Aorta (tissue), 5 donors: ENCODE measurements around the gene IGDCC3. TPM values are rescaled to one million over a fixed set of nuclear protein-coding genes. Genes with fewer than 3 reads are reported as not detected.
"Not testable (repeated sequence)": the region's sequence is repeated elsewhere in the genome, so short reads cannot be mapped to it uniquely, and the experiment has no call there.

ENCODE experiments used
- ATAC-seq: fragments of 200-7000 bp; cut with Tn5 transposase; one replicate; pipeline ENCODE4 v1.9.1; 2022; ENCODE audit warnings: moderate library complexity; ENCODE audit not compliant: low FRiP score
- DNase-seq, 2 donors: peaks; one replicate each; pipeline ENCODE4 v3.0.0-alpha.2; 2020
- H3K27ac ChIP-seq, 2 donors: one replicate each; pipeline ENCODE4 v1.5.1; 2013; ENCODE audit warnings: low read length in 2 of 2, mild to moderate bottlenecking in 2 of 2, moderate library complexity in 2 of 2, control low read depth in 1 of 2, inconsistent platforms in 1 of 2, low read depth in 1 of 2
- H3K27me3 ChIP-seq, 2 donors: one replicate each; pipeline ENCODE4 v1.6.1; 2013; ENCODE audit warnings: control low read depth in 1 of 2, low read length in 1 of 2, mild to moderate bottlenecking in 1 of 2, moderate library complexity in 1 of 2; ENCODE audit not compliant: insufficient read depth in 2 of 2, control insufficient read depth in 1 of 2
- H3K36me3 ChIP-seq, 2 donors: one replicate each; pipeline ENCODE4 v1.6.1; 2013; ENCODE audit warnings: control low read depth in 1 of 2, low read length in 1 of 2, mild to moderate bottlenecking in 1 of 2; ENCODE audit not compliant: insufficient read depth in 2 of 2, control insufficient read depth in 1 of 2
- H3K4me1 ChIP-seq, 2 donors: one replicate each; pipeline ENCODE4 v1.6.1; 2013; ENCODE audit warnings: low read length in 2 of 2, control low read depth in 1 of 2, mild to moderate bottlenecking in 1 of 2, moderate library complexity in 1 of 2; ENCODE audit not compliant: insufficient read depth in 2 of 2, control insufficient read depth in 1 of 2
- H3K4me3 ChIP-seq, 2 donors: one replicate each; pipeline ENCODE4 v1.5.1; 2013; ENCODE audit warnings: low read length in 2 of 2, control low read depth in 1 of 2, mild to moderate bottlenecking in 1 of 2
- H3K9me3 ChIP-seq: one replicate; pipeline ENCODE4 v1.6.1; 2013; ENCODE audit warnings: mild to moderate bottlenecking, low read length; ENCODE audit not compliant: control insufficient read depth
- WGBS, 2 donors: extraction: QIAGEN DNeasy Blood & Tissue Kit; methylation state at CpG; one replicate each; pipeline ENCODE4 v1.1.7; 2013; 5-methylcytosine and 5-hydroxymethylcytosine counted together
- intact Hi-C, 2 donors: fragments of 100-400 bp; cut with DNase I; formaldehyde crosslinking; loops; one replicate each; pipeline versions ENCODE4 v1.14.2 to v1.15.0; 2022
- polyA plus RNA-seq, 2 donors: library from polyadenylated mRNA; stranded (reverse); fragments of 200-250 nt; gene quantifications; one replicate each; pipeline ENCODE4 v1.2.3, GENCODE V29; 2013
- total RNA-seq, 2 donors: library from RNA; stranded (reverse); fragmentation: NEBNext Ultra II Directional; extraction: Animal tissue kit (Norgen Biotek cat#: 25700); gene quantifications; one replicate each; pipeline ENCODE4 v1.2.1, GENCODE V29; 2021
- donor health status: healthy with polysubstance abuse.
- donor health status: Bipolar disorder and iron deficiency.
- donor health status: DM: no; HTN: no; CAD: no.
- donor health status: DM: no; HTN: no; CAD: no.
- donor health status: DM: yes; HTN: yes; CAD: no.

Gene IGDCC3
- total and polyA plus RNA-seq, 4 donors = not detected

DNA sequence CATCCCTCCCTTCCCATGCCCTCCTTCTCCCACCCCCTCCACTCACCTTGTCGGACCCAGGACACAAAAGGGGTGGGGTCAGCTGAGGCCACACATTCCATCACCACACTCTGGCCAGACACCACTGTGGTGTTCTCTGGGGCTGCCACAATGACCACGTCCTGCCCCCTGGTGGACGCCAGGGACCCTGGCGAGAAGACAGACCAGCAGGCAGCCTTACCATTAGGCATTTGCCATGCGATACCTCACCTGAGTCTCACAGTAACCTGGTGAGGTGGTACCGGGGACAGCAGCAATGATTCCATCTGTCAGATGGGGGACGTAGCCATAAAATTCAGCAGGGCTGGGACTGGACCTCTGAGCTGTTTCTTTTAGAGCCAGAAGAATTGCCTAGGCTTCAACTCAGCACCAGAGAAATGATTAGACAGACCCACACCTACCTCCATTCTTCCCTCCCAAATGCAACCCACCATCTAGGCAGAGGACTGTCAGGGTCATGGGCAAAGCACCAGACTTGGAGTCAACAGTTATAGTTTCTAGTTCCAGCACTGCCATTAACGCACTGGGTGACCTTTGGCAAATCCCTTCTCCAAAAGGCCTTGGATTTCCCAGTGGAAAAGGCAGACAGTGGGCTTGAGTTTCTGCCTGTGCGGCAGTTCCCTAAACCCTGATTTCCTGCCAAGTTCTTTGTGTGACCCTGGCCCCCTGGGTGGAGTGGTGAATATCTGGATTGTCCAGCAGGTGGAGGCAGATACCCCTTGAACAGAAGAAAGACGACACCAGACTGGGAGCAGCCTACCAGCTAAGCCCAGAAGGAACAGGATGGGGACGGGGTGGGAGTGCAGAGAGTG is 23.2 kb upstream of the IGDCC3 start:
- Histone ChIP-seq H3K4me1 (no peaks in the 10 kb centered on the region), H3K4me3 (no peak overlapping the region), H3K36me3 (no peaks in the 10 kb centered on the region), H3K27ac (no peak overlapping the region), H3K9me3 (no peaks in the 10 kb centered on the region), H3K27me3 (no peaks in the 10 kb centered on the region)
- ATAC-seq (peak; percentile 76), DNase-seq (peak; percentile 57 to 81)
- intact Hi-C loops = no loop called here
- 52 to 59% methylated on average over 11 of the region's 11 CpGs for WGBS, 2 donors

DNA sequence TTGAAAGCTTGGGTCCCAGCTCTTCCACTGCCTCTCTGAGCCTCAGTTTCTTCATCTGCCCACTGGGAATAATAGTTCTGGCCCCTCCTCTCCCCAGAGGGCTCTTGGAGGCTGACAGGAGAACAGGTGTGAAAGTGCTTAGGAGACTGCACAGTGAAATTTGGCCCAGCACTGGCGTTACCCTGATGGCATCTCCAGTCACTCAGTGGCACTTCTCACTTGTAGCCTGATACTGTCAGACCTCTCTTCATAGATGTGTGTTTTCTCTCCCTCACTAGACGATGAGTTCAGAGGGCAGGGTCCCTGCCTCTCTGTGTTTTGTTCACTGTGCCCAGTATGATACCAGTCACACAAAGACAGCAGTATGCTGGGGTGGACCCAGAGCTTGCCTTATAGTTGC is 22.2 kb upstream of the IGDCC3 start:
- H3K9me3 ChIP-seq = no peaks in the 10 kb centered on the region
- no peak overlapping the region for H3K4me3 ChIP-seq
- H3K27ac ChIP-seq = no peak overlapping the region
- H3K36me3 ChIP-seq = no peaks in the 10 kb centered on the region
- no peaks in the 10 kb centered on the region for H3K27me3 ChIP-seq
- peak; percentile 7 to 36 for DNase-seq
- WGBS, 2 donors = 90 to 91% methylated on average over 2 of the region's 2 CpGs
- intact Hi-C loops = no loop called here
- no peak for ATAC-seq
- no peaks in the 10 kb centered on the region for H3K4me1 ChIP-seq

DNA sequence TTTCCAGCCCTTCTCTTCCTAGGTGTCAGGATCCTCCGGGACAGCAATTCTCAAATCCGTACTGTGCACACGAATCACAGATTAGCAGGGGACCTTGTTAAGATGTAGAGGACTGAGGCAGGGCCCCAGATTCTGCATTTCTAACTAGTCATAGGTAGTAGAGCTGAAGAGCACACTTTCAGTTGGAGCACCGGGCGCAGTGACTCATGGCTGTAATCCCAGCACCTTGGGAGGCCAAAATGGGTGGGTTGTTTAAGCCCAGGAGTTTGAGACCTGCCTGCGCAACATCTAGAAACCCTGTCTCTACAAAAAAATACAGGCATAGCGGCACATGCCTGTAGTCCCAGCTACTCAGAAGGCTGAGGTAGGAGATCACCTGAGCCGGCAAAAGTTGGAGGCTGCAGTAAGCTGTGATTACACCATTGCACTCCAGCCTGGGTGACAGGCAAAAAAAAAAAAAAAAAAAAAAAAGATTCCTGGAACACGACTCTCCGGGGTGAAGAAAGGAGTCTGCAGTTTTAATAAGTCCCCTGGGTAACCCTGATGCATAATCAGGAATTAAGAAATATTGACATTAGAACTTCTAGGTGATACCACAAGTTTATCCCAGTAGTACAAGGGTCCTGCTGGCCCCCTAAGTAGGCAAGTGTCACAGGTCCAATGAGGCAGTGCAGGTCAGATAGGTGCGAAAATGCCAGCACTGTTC is 21.4 kb upstream of the IGDCC3 start:
- Histone ChIP-seq H3K27me3 (no peaks in the 10 kb centered on the region), H3K9me3 (no peaks in the 10 kb centered on the region), H3K36me3 (no peaks in the 10 kb centered on the region), H3K27ac (no peak overlapping the region), H3K4me1 (no peaks in the 10 kb centered on the region), H3K4me3 (no peak overlapping the region)
- 89 to 91% methylated on average over 11 of the region's 11 CpGs for WGBS, 2 donors
- ATAC-seq (no peak), DNase-seq (peak; percentile 13 to 18)
- intact Hi-C loops = no loop called here

DNA sequence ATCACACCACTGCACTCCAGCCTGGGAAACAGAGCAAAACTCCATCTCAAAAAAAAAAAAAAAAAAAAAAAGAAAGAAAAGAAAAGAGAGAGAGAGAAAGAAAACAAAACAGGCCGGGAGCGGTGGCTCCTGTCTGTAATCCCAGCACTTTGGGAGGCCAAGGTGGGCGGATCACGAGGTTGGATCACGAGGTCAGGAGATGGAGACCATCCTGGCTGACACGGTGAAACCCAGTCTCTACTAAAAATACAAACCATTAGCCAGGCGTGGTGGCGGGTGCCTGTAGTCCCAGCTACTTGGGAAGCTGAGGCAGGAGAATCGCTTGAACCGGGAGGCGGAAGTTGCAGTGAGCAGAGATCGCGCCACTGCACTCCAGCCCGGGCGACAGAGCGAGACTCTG is 20.7 kb upstream of the IGDCC3 start:
- WGBS, 2 donors = 96 to 97% methylated on average over 16 of the region's 16 CpGs

DNA sequence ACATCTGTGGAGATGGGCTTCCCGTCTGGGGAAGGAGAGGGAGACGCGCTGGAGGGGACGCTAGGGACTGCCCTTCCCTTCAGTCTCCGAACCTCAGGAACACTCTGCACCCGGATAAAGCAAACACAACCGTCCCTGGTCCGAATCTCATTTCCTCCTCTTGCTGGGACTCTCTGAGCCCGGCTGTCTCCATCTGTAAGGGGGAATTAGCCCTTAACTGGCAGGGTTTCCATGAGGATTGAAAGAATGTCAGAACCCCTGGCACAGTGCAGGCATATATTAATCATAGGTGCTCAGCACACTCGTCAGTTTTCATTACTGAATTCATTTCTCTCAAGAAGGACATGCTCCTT is 19.1 kb upstream of the IGDCC3 start:
- intact Hi-C loops = no loop called here

More for the DNA sequence above, 20.7 kb upstream of the IGDCC3 start:
- peak in 1 of 2 donors; percentile 41 for DNase-seq
- H3K27ac ChIP-seq, H3K4me1 ChIP-seq, H3K36me3 ChIP-seq, H3K9me3 ChIP-seq, intact Hi-C loops, H3K27me3 ChIP-seq, ATAC-seq, H3K4me3 ChIP-seq: not testable (repeated sequence)

DNA sequence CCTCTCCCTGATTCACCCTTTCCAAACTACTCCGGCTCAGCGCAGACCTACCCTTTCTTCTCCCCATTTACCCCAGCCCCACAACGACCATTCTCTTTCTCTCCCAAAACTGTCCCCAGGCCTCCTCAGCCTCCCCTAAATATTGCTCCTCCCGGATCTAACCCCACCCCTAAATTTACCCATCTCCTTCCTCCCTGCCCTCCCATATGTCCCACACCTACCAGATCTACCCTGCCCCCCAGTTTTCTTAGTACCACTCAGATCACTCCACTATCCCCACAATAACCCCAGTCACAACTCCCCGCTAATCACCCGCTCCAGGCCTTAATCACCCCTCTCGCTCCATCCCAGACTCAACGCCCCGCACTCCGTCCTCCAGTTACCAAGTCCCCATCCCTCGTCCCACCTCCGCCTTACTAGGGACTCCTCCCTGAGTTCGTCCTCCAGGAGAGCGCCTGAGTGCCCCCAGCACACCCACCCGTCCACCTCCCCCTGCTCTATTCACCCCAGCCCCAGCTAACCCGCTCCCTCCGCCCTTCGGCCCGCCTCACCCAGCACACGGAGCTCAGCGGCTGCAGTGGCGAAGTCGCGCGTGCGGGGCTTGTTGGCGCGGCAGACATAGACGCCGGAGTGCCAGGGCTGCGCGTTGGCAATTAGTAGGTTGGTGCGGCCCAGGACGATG is 18.6 kb upstream of the IGDCC3 start:
- no peaks in the 10 kb centered on the region for H3K4me1 ChIP-seq
- DNase-seq (peak in 1 of 2 donors; percentile 71), ATAC-seq (no peak)
- H3K27me3 ChIP-seq = no peaks in the 10 kb centered on the region
- no peak overlapping the region for H3K4me3 ChIP-seq
- no peaks in the 10 kb centered on the region for H3K9me3 ChIP-seq
- no peak overlapping the region for H3K27ac ChIP-seq
- intact Hi-C loops = no loop called here
- H3K36me3 ChIP-seq = no peaks in the 10 kb centered on the region
- 15 to 17% methylated on average over 34 of the region's 34 CpGs for WGBS, 2 donors

More for the DNA sequence above, 19.1 kb upstream of the IGDCC3 start:
- Histone ChIP-seq H3K27me3 (no peaks in the 10 kb centered on the region), H3K4me3 (no peak overlapping the region), H3K27ac (no peak overlapping the region), H3K9me3 (no peaks in the 10 kb centered on the region), H3K36me3 (no peaks in the 10 kb centered on the region), H3K4me1 (no peaks in the 10 kb centered on the region)
- ATAC-seq = no peak
- 18 to 20% methylated on average over 10 of the region's 10 CpGs for WGBS, 2 donors
- DNase-seq = no peak

DNA sequence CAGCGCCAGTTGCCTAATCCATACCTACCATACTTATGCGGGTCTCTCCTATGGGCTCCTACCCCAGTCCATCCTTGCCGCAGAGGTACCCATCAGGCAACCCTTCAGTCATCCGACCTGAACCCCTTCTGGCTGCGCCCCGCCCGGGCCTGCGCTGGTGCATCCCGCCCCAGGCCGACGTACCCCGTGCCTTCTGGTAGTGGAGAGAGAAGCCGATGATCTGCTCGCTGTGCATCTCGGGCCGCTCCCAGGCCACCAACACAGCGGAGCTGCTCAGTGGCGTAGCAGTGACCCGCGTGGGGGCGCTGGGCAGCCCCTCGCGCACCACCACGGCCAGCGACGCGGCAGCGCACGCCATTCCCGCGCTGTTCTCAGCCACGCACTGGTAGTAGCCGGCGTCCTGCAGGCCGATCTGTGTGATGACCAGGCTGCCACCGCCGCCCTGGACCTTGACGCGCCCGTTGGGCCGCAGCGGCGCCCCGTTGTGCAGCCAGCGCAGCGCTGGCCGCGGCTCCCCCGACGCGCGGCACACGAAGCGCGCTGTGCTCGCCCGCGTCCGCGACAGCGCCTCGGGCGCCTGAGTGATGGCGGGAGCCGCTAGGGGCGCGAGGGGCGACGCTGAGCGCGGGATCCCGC is 17.9 kb upstream of the IGDCC3 start:
- WGBS, 2 donors = 13 to 16% methylated on average over 54 to 72 of the region's 72 CpGs

DNA sequence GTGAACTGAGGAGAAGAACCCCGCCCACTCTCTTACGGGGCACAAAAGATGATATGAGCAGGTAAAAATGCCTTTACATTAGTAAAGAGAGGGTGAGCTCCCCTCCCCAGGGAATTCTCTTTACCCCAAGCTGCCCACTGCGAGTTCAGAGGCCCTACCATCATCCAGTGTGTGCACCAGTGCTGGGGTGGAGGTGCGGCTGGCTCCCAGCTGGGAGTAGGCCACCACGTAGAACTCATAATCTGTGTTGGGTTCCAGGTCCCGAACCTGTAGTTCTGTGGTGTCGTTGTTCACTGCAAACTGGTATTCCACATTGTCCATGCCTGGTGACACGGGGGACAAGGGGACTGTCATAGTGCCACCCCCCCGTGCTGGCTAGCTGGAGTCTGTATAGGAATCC is 17.1 kb upstream of the IGDCC3 start:
- Histone ChIP-seq H3K27ac (no peak overlapping the region), H3K4me3 (no peak overlapping the region), H3K9me3 (no peaks in the 10 kb centered on the region), H3K27me3 (no peaks in the 10 kb centered on the region), H3K36me3 (no peaks in the 10 kb centered on the region), H3K4me1 (no peaks in the 10 kb centered on the region)
- ATAC-seq (no peak), DNase-seq (peak; percentile 12 to 42)
- intact Hi-C loops = no loop called here
- WGBS, 2 donors = 92 to 94% methylated on average over 9 of the region's 9 CpGs

More for the DNA sequence above, 17.9 kb upstream of the IGDCC3 start:
- peak in 1 of 2 donors; percentile 71 for DNase-seq
- no peaks in the 10 kb centered on the region for H3K4me1 ChIP-seq
- no peak for ATAC-seq
- H3K27me3 ChIP-seq = no peaks in the 10 kb centered on the region
- H3K27ac ChIP-seq = no peak overlapping the region
- intact Hi-C loops = no loop called here
- H3K4me3 ChIP-seq = no peak overlapping the region
- no peaks in the 10 kb centered on the region for H3K9me3 ChIP-seq
- H3K36me3 ChIP-seq = no peaks in the 10 kb centered on the region
